HG02885 (cell line): ENCODE results near the gene FBXL19.

Experiments
- ATAC-seq: cut with Tn5 transposase; IDR thresholded peaks from one replicate; pipeline ENCODE4 v1.9.1; 2021; ENCODE audit warnings: mild to moderate bottlenecking; ENCODE audit not compliant: unreplicated experiment, poor library complexity

Gene FBXL19

DNA sequence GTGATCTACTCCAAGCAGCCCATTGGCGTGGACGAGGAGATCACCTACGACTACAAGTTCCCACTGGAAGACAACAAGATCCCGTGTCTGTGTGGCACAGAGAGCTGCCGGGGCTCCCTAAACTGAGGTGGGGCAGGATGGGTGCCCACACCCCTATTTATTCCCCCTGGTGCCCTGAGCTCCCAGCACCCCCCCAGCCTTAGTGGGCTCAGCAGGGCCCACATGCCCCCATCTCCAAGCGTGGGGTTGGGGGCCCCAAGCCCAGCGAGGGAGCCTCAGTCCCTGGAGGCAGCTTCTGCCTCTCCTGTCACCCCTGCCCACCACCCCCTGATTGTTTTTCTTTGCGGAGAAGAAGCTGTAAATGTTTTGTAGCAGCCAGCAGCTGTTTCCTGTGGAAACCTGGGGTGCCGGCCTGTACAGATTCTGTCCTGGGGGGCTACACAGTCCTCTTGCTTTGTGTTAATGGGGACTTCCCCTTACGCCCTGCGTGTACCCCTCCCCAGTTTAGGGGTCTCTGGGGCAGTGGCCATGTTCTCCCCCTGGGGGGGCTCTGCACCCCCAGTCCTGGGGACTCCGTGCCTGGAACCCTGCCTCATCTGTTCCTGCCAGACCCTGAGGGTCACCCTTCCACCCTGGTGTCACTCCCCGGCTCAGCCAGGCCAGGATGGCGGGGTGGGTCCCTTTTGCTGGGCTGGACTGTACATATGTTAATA lies 60.7 kb downstream of the FBXL19 start:
- ATAC-seq: no peak

DNA sequence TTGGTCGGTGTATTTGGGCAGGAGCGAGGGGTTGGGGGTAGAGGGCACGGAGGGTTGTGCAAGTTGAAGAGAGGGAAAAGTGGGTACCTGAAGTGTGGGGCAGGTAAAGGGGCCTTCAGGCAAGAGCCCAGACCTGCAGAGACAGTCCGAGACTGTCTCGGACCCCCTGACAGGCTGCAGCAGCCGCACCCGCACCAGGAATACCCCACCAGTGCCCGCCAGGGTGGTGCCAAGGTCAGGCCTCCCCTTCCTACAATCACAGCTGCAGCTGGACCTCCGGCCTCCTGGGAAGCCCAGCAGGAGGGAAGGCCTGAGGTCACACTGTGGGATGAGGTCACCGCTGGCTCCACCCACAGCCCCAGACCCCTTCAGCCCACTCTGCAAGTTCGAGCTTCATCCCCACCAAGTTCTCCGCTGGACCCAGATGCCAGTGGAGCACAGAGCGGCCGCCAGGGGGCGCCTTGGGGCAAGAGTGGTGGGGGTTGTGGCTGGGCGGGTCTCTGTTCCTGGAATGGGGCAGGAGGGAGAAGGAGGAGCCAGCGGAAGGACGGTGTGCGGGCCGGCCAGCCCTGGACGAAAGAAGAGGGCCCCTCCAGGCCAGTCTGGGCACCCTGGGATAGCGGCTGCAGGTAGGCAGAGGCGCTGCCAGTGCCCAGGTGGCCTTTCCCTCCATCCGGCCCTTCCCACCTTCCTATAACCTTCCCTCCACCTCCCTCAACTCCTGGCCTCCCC lies 61.5 kb downstream of the FBXL19 start, which contains the start of gene HSD3B7:
Gene HSD3B7 (plus strand): TSS at position 539 of the 732 bp plus-strand sequence. CDS start 452 bp downstream, outside the sequence.
- ATAC-seq: peak; percentile 62

DNA sequence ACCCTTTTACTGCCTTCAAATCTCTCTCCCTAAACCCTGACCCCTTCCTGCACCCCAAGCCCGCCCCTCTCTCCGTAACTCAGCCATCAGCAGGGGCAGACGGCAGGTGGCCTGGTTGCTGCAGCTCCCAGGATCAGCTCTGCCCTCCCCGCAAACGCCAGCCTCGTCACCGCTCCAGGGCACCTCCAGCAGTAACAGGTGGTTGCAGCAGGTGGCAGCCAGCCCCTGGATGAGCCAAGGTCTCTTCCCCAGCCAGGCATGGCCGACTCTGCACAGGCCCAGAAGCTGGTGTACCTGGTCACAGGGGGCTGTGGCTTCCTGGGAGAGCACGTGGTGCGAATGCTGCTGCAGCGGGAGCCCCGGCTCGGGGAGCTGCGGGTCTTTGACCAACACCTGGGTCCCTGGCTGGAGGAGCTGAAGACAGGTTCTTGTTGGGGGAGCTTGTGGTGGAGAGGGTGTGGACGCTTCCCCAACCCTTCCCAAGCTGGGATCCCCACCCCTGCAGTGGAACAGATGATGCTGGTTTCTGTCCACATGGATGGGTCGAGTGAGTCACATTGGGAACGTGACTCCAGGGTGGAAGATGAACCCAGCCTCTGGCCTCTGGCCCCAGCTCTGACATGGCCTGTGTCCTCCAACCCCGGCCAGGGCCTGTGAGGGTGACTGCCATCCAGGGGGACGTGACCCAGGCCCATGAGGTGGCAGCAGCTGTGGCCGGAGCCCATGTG lies 62.2 kb downstream of the FBXL19 start:
- ATAC-seq: no peak

DNA sequence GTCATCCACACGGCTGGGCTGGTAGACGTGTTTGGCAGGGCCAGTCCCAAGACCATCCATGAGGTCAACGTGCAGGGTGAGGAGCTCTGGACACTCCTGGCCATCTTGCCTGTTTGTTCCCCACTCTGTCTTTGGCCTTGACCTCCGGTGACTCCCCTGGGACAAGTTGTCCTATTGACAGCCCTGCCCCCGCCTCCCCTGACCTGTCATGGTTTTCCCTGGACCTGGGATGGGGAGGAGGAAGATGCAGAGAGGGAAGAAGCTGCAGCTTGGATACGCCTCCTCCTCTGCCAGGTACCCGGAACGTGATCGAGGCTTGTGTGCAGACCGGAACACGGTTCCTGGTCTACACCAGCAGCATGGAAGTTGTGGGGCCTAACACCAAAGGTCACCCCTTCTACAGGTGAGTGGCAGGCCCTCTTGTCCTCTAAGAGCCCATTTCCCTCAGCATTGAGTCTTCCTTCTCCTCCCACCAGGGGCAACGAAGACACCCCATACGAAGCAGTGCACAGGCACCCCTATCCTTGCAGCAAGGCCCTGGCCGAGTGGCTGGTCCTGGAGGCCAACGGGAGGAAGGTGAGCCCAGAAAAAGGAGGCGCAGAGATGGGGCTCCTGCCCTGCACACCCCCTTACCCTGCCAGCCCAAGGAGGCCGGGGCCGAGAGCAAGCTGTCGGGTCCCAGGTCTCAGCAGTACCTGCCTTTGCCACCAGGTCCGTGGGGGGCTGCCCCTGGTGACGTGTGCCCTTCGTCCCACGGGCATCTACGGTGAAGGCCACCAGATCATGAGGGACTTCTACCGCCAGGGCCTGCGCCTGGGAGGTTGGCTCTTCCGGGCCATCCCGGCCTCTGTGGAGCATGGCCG lies 63.0 kb downstream of the FBXL19 start:
- no peak for ATAC-seq

DNA sequence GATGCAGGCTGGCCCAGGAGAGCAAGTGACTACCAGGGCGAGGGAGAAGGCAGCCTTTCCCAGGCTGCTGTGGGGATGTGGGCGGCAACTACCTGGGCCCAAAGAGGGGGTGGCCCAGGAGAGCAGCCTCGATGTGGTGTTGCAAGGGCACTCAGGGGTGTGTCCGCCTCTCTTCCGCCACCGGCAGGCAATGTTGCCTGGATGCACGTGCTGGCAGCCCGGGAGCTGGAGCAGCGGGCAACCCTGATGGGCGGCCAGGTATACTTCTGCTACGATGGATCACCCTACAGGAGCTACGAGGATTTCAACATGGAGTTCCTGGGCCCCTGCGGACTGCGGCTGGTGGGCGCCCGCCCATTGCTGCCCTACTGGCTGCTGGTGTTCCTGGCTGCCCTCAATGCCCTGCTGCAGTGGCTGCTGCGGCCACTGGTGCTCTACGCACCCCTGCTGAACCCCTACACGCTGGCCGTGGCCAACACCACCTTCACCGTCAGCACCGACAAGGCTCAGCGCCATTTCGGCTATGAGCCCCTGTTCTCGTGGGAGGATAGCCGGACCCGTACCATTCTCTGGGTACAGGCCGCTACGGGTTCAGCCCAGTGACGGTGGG lies 64.3 kb downstream of the FBXL19 start:
- no peak for ATAC-seq

DNA sequence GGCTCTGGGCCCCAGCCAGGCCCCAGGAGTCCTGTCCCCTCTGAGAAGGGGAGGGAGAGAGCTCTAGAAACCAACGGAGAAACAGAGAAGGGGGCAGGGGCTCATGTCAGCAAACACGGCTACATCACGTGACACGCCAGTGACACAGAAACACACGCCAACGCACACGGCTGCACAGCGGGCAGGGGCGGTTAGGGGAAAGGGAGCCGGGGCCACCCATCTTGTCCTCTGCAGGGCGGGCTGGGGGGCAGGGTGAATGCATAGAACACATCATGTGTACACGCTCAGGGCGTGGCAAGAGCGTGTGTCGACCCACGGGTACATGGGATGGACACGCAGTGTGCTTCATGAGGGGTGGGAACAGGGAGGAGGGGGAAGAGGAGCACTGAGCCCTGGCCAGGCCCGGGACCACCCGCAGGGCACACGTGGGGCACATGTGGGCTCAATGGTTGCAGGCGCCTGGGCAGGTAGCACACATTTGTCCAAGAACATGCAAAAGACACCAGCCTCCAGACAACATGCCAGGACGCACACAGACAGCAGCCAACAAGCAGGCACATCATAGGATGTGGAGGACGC lies 66.2 kb downstream of the FBXL19 start:
- ATAC-seq: no peak

DNA sequence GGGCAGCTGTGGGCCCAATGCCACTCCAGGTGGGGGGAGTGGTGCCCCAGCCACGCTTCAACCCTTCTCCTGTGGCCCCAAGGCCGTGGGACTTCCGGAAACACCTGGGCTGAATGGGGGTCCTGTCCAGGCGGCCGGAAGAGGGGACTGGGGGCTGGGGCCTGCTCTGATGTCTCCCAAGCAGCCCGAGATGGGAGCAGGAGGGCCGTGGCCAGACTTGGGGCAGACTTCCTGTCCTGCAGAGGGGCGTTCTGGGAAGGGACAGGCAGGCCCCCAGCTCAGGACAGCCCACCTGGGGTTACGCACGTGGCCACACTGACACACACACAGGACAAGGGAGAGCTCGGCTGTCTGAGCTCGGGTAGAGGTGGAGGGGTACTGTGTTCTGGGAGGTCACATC lies 66.7 kb downstream of the FBXL19 start:
- ATAC-seq: no peak

DNA sequence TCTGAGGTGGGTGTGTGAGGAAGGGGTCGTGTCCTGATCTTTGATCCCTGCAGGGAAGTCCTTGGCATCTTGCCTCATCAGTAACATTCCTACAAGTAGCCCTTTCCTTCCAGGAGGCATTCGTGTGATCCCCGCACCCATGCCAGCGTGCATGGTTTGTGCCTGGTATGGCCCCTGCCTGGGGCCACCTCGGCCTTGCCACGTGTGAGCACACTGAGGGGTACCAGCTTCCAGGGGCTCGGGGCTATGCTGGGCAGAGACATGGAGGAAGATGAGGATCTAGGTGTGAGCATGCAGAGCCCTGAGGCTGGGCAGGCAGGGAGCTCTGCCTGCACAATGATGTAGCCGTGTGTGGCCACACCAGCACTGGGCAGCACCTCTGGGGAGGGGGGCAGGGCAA lies 67.7 kb downstream of the FBXL19 start:
- no peak for ATAC-seq

DNA sequence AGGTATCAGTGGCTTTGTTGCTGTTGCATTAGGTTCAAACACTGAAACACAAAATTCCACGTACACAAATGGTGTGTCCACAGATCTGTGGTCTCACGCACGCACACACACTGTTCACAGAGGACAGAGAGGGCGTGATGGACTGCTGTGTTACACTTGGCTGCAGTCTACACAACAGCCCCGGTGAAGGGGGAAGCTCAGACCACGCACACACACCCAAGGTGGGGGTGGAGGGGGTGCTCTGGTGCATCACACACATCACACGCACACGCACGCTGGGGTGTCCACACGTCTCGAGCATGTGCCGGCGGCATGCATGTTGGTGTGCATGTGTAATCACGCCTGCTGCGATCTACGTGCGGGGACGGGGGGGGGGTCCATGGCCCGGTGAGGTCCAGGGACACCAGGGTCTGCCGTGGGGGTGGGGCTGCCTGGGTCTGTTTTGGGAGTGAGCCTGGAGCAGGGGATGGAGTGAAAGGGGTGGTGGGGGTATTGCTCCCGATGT lies 69.0 kb downstream of the FBXL19 start:
- ATAC-seq: no peak

DNA sequence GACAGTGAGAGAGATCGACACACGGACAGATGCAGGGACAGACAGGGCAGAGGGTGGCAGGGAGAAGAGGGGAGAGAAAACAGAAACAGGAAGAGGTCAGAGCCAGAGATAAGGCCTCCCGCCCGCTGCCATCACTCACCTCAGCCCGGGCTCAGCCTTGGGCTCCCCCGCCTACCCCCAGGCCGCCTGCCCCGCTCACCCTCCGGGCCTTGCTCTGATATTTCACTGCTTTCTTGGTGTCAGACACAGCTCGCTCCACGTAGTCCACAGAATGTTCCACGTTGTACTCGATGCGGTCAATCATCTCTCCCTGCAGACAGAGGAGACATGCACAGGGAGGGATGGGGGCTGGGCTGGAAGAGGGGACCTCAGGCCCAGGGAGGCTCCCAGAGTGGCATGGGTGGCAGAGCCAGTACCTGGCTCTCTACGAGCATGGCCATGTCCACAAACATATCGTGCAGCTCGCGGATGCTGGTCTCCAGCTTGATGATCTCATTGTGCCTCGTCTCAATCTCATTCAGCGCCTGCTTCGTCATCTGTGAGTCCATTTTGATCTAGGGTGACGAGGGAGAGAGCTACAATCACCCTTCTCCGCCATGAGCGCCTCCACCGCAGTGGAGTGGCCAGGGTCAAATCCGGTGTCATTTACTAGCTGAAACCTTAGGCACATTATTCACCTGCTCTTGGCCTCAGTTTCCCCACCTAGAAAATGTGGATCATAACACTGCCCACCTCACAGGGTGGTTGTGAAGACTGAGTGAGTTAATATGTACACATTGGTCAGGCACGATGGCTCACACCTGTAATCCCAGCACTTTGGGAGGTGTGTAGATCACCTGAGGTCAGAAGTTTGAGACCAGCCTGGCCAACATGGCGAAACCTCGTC lies 69.8 kb downstream of the FBXL19 start:
- ATAC-seq: no peak

DNA sequence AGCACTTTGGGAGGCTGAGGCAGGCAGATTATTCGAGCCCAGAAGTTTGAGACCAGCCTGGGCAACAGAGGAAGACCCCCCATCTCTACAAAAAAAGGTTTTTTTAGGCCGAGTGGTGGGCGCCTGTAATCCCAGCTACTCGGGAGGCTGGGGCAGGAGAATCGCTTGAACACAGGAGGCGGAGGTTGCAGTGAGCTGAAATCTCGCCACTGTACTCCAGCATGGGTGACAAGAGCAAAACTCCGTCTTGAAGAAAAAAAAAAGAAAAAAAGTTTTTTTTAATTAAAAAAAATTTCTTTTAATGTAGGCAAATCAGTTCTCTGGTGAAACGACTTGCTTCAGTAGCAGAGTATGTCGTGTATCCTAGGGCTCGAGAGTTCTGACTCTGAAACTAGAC lies 72.6 kb downstream of the FBXL19 start:
- ATAC-seq: no peak

DNA sequence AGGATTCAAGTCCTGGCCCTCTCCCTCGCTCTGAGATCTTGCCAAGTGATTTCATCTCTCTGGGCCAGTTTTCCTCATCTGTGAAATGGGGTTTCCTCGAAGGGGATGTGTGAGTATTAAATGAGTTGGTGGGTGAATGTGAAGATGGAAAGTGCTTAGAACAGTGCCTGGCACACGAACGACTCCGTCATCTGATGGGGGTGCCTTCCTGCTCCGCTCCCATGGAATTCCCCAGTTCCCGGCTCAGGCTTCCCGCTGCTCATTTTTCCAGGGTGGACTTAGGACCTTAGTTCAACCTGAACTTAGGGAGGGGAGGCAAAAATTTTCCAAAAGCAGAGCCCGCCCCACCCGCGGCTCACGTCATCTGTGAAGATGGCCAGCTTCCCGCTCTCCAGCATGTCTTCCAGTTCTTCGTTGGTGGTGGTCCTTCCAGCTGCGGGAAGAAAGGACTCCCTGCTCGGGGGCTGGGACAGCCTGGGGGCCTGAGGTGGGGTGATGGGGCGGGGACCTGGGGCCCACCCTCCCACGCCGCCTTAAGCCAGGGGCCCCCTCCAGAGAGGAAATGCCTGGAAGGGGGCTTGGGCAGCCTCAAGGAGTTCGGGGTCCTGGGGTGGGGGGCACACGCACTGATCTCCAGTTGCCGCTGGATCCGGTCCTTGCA lies 73.1 kb downstream of the FBXL19 start:
- peak; percentile 13 for ATAC-seq

DNA sequence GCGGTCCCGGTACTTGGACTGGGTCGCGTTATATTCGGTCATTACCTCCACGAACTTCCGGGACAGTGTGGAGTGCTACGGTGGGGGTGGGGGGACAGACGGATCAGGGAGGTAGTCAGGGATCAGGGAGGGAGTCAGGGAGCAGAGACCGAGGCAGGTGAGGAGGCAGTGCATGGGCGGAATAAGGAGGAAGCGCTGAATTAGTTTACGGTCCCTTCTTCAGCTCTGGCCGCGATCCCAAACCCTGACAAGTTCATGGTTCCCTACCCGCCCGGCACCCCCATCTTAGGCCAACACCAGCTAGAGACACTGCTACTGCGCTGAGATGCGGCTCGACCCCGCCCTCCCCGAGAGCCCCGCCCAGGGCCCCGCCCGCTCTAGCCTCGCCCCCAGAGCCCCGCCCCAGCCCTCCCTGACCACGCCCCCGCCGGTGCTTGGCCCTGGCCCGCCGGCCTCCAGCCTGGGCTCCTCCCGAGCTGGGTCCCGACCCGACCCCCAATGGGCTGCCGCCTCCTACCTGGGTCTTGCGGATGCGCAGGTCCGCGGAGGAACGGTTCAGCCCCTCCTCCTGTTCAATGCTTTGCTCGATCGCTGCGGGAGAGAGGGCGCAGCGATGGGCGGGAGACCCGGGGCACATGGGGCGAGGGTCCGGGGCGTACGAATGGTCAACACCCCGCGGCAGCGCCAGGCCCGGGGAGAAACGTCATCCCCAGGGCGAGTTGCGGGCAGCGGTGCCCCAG lies 73.8 kb downstream of the FBXL19 start:
- ATAC-seq: peak; percentile 81

DNA sequence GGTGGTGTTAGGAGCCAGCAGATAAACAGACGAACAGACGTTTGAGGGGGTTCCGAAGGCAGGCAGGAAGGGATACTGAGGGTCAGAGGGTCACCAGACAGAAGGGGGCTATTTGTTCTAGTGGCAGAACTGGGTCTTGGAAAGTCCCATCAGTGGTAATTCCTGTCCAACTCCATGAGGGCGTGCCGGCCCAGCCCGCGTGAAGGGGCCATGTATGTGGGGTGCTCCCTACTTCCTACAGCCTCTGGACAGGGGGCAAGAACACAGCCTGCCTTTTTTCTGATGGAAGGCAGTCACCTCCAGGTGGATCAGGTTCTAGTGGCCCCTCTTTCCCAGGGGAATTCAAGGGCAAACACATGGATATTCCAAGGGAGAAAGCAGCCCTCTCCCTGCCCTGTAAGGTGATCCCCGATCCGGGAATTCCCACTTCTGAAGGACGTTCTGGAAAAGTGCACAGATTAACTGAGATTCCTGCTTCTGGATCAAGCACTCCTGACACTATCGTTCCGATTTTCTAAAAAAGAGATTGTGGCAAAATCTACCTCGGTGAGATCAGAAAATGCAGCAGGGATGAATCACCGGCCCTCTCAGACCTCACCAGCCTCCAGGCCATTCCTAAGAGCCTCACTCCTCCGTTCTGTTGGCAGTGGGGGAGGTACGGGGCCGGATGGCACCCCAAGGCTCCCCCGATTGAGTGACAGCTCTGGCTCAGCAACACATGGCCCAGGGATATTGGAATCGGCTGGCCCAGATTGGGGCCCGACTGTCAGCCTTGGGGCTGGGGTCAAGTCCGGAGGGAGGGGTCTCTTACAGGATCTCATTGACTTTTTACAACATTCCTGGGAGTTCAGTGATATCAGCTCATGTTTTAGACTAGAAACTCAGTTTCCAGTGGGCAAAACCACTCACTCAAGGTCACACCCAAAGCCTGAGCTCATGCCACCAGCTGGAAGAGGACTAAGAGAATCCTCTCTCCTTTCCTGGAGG lies 74.6 kb downstream of the FBXL19 start:
- no peak for ATAC-seq
